ENCODE data around the gene NTSR2. TPM values are rescaled to one million over a fixed set of nuclear protein-coding genes. Genes with fewer than 3 reads are reported as not detected.

Gene NTSR2
- total RNA-seq, 1 experiment from 2014 or later = not detected

- ChIA-PET POLR2A (interaction anchor here (0.9 to 1.0 kb wide), 2 partner anchors 33 to 38 kb away, joined by 3 read pairs; no protein-coding TSS in a partner anchor), CTCF (interaction anchor here (0.9 to 1.1 kb wide), 3 partner anchors 18 to 67 kb away, joined by 4 to 5 read pairs (median 4); no protein-coding TSS in a partner anchor)
- Mint-ChIP-seq H3K9me3 (ENCODE audit: unreplicated experiment) (no peaks in the 10 kb centered on the region), H3K4me1 (ENCODE audit: insufficient read depth, unreplicated experiment) (peaks cover 25% of the 10 kb centered on the region), H3K4me3 (ENCODE audit: unreplicated experiment) (no peak overlapping the region), H3K27me3 (ENCODE audit: insufficient read depth, unreplicated experiment) (no peaks in the 10 kb centered on the region), H3K36me3 (ENCODE audit: insufficient read depth, unreplicated experiment) (no peaks in the 10 kb centered on the region), H3K27ac (ENCODE audit: low read depth, unreplicated experiment) (no peak overlapping the region)
- intact Hi-C loops (cut with micrococcal nuclease) = no loop called here
- no TSS peak for BruUV-seq (replicated peaks)
- TF ChIP-seq CTCF (IDR thresholded peaks at IDR 0.05; ENCODE audit: unreplicated experiment) = no peak
- DNase-seq (ENCODE audit: unreplicated experiment) = peak; percentile 37
Observed at GRCh38 chr2:11712866-11713265, 42.9 kb upstream of the NTSR2 start.

DNA sequence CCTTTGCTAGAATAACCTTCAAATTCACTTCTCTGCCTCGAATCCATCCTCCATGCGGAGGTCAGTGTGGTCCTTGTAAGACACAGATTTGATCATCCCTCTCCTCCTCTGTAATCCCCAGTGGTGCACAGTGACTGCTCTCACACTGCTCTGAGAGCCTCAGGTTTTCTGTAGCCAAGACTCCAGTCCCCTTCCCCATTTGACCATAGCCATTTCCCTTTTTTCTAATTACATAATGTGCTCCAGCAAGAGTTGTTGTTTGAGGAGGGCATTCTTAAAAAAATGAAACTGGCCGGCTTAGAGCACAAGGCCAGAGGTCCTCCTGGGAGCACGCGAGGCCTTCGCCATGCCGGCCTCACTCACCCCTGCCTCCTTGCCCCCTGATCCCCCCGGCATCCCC is 41.8 kb upstream of the NTSR2 start:
- no peak overlapping the region for H3K27ac Mint-ChIP-seq (ENCODE audit: low read depth, unreplicated experiment)
- BruUV-seq (replicated peaks) = no TSS peak
- no peaks in the 10 kb centered on the region for H3K9me3 Mint-ChIP-seq (ENCODE audit: unreplicated experiment)
- TF ChIP-seq CTCF (IDR thresholded peaks at IDR 0.05; ENCODE audit: unreplicated experiment) = no peak
- no peaks in the 10 kb centered on the region for H3K27me3 Mint-ChIP-seq (ENCODE audit: insufficient read depth, unreplicated experiment)
- DNase-seq (ENCODE audit: unreplicated experiment) = no peak
- CTCF ChIA-PET = interaction anchor here (0.9 to 2.2 kb wide), 3 partner anchors 8 to 68 kb away, joined by 4 to 6 read pairs (median 6); no protein-coding TSS in a partner anchor
- POLR2A ChIA-PET = interaction anchor here (0.6 to 1.4 kb wide), 3 partner anchors 36 to 75 kb away, joined by 3 to 6 read pairs (median 3); no protein-coding TSS in a partner anchor
- H3K4me1 Mint-ChIP-seq (ENCODE audit: insufficient read depth, unreplicated experiment) = peaks cover 21% of the 10 kb centered on the region
- no peaks in the 10 kb centered on the region for H3K36me3 Mint-ChIP-seq (ENCODE audit: insufficient read depth, unreplicated experiment)
- intact Hi-C loops (cut with micrococcal nuclease) = no loop called here
- no peak overlapping the region for H3K4me3 Mint-ChIP-seq (ENCODE audit: unreplicated experiment)

GRCh38 chr2:11711354-11711716 is 41.3 kb upstream of the NTSR2 start:
- no peaks in the 10 kb centered on the region for H3K36me3 Mint-ChIP-seq (ENCODE audit: insufficient read depth, unreplicated experiment)
- intact Hi-C loops (cut with micrococcal nuclease) = no loop called here
- CTCF ChIA-PET = interaction anchor here (0.6 to 2.4 kb wide), 4 partner anchors 8 to 69 kb away, joined by 3 to 11 read pairs (median 6); no protein-coding TSS in a partner anchor

More at GRCh38 chr2:11711354-11711716, 41.3 kb upstream of the NTSR2 start:
- POLR2A ChIA-PET = interaction anchor here (0.6 to 2.2 kb wide), 3 partner anchors 33 to 76 kb away, joined by 3 to 8 read pairs (median 6); no protein-coding TSS in a partner anchor
- H3K4me3 Mint-ChIP-seq (ENCODE audit: unreplicated experiment) = no peak overlapping the region
- DNase-seq (ENCODE audit: unreplicated experiment) = no peak
- H3K9me3 Mint-ChIP-seq (ENCODE audit: unreplicated experiment) = peaks cover under 1% of the 10 kb centered on the region
- TF ChIP-seq CTCF (IDR thresholded peaks at IDR 0.05; ENCODE audit: unreplicated experiment) = no peak
- H3K27ac Mint-ChIP-seq (ENCODE audit: low read depth, unreplicated experiment) = no peak overlapping the region
- H3K4me1 Mint-ChIP-seq (ENCODE audit: insufficient read depth, unreplicated experiment) = peaks cover 17% of the 10 kb centered on the region
- no peaks in the 10 kb centered on the region for H3K27me3 Mint-ChIP-seq (ENCODE audit: insufficient read depth, unreplicated experiment)
- no TSS peak for BruUV-seq (replicated peaks)

All from MCF 10A (cell line).